Pulmonary artery endothelial cell (primary cell): ENCODE data around the gene CHCHD6. TPM values are rescaled to one million over a fixed set of nuclear protein-coding genes. Genes with fewer than 3 reads are reported as not detected.
A peak's percentile ranks its signal among the peaks of the same experiment; 100 is the strongest.

Experiments used
- DNase-seq: peaks from one replicate; pipeline ENCODE4 v3.0.0-alpha.2; 2011; ENCODE audit warnings: low read depth, low spot score
- total RNA-seq: library from RNA; depleted of rRNA; stranded (reverse); fragments of >200 nt; gene quantifications from 2 replicates; pipeline ENCODE4 v1.2.3, GENCODE V29; 2014

The CHCHD6 gene
- total RNA-seq, 1 donor from 2014 or later, result 13.5 TPM

- no peak for DNase-seq
Observed at GRCh38 chr3:126956866-126957650, 253.0 kb downstream of the CHCHD6 start.

GRCh38 chr3:126957776-126958637 lies 254.0 kb downstream of the CHCHD6 start:
- no peak for DNase-seq

GRCh38 chr3:126958638-126959085 lies 254.6 kb downstream of the CHCHD6 start:
- DNase-seq, result no peak

GRCh38 chr3:126959136-126959920 lies 255.3 kb downstream of the CHCHD6 start:
- DNase-seq, result no peak

- DNase-seq, result peak; percentile 30
Observed at GRCh38 chr3:126959921-126960603, 256.0 kb downstream of the CHCHD6 start.

GRCh38 chr3:126960604-126960995 lies 256.6 kb downstream of the CHCHD6 start:
- DNase-seq, result no peak

- no peak for DNase-seq
Observed at GRCh38 chr3:126961191-126961790, 257.3 kb downstream of the CHCHD6 start.

GRCh38 chr3:126961791-126962461 lies 257.9 kb downstream of the CHCHD6 start:
- no peak for DNase-seq

GRCh38 chr3:126962756-126963155 lies 258.7 kb downstream of the CHCHD6 start:
- DNase-seq, result no peak

- DNase-seq, result no peak
Observed at GRCh38 chr3:126963261-126964190, 259.5 kb downstream of the CHCHD6 start.

GRCh38 chr3:126964261-126964660 lies 260.2 kb downstream of the CHCHD6 start:
- DNase-seq, result no peak

- DNase-seq, result no peak
Observed at GRCh38 chr3:126964950-126965349, 260.9 kb downstream of the CHCHD6 start.

- no peak for DNase-seq
Observed at GRCh38 chr3:126965526-126966080, 261.6 kb downstream of the CHCHD6 start.

- no peak for DNase-seq
Observed at GRCh38 chr3:126967386-126967785, 263.3 kb downstream of the CHCHD6 start.

GRCh38 chr3:126968391-126969390 lies 264.7 kb downstream of the CHCHD6 start:
- no peak for DNase-seq

GRCh38 chr3:126969586-126969985 lies 265.5 kb downstream of the CHCHD6 start:
- no peak for DNase-seq

GRCh38 chr3:126970101-126970500 lies 266.1 kb downstream of the CHCHD6 start:
- DNase-seq, result no peak
